ENCODE measurements around the gene TFEB.

DNA sequence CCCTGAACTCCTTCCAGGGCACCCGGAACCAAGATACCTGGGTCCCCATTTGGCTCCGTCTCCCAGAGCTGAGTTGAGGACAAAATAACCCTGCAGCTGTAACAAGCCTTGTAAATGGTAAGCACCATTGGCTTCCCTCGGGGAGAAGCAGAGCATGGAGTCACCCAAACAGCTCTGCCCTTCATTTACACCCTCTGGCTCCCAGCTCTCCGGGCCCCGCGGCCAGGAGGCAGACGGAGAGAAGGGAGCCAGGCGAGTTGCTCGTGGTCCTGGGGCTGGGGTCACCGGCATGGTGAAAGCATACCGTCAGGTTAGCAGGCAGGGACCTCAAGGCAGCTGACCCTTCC lies 2.1 kb downstream of the TFEB start:
- TF ChIP-seq, protein P1, sequence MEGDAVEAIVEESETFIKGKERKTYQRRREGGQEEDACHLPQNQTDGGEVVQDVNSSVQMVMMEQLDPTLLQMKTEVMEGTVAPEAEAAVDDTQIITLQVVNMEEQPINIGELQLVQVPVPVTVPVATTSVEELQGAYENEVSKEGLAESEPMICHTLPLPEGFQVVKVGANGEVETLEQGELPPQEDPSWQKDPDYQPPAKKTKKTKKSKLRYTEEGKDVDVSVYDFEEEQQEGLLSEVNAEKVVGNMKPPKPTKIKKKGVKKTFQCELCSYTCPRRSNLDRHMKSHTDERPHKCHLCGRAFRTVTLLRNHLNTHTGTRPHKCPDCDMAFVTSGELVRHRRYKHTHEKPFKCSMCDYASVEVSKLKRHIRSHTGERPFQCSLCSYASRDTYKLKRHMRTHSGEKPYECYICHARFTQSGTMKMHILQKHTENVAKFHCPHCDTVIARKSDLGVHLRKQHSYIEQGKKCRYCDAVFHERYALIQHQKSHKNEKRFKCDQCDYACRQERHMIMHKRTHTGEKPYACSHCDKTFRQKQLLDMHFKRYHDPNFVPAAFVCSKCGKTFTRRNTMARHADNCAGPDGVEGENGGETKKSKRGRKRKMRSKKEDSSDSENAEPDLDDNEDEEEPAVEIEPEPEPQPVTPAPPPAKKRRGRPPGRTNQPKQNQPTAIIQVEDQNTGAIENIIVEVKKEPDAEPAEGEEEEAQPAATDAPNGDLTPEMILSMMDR (IDR thresholded peaks at IDR 0.05) = no peak
- no peak for TF ChIP-seq ZFX (IDR thresholded peaks at IDR 0.05; ENCODE audit: borderline replicate concordance)

All from 22Rv1 (cell line).